PFSK-1 (cell line): Measurements from ENCODE around the gene RCSD1.

Experiments
- FOXP2 ChIP-seq: optimal IDR thresholded peaks from 2 replicates; pipeline ENCODE3; 2011; ENCODE audit warnings: borderline replicate concordance, control low read depth, inconsistent platforms; ENCODE audit not compliant: insufficient read depth; ENCODE audit errors: extremely low read length, extremely low read depth
- POLR2AphosphoS5 ChIP-seq: IDR thresholded peaks from 2 replicates; pipeline ENCODE4 v1.6.1; 2012; ENCODE audit warnings: low read depth, mild to moderate bottlenecking, control low read depth, low read length, moderate library complexity
- SIN3A ChIP-seq: IDR thresholded peaks from 2 replicates; pipeline ENCODE4 v1.6.1; 2012; ENCODE audit warnings: mild to moderate bottlenecking, low read length, moderate library complexity, borderline replicate concordance; ENCODE audit not compliant: insufficient read depth
- TAF1 ChIP-seq: IDR thresholded peaks from 2 replicates; pipeline ENCODE4 v1.6.1; 2012; ENCODE audit warnings: low read length, control low read depth, borderline replicate concordance; ENCODE audit not compliant: insufficient read depth
- TF ChIP-seq, protein P1 (sequence below), 2 experiments: IDR thresholded peaks; 2 replicates each; pipeline versions ENCODE4 v1.6.1 to v1.8.0; 2011 to 2012; ENCODE audit warnings: low read depth in 2 of 2, low read length in 2 of 2, control low read depth in 1 of 2, inconsistent platforms in 1 of 2, mild to moderate bottlenecking in 1 of 2, moderate library complexity in 1 of 2; ENCODE audit not compliant: insufficient read depth in 1 of 2

RCSD1 gene

DNA sequence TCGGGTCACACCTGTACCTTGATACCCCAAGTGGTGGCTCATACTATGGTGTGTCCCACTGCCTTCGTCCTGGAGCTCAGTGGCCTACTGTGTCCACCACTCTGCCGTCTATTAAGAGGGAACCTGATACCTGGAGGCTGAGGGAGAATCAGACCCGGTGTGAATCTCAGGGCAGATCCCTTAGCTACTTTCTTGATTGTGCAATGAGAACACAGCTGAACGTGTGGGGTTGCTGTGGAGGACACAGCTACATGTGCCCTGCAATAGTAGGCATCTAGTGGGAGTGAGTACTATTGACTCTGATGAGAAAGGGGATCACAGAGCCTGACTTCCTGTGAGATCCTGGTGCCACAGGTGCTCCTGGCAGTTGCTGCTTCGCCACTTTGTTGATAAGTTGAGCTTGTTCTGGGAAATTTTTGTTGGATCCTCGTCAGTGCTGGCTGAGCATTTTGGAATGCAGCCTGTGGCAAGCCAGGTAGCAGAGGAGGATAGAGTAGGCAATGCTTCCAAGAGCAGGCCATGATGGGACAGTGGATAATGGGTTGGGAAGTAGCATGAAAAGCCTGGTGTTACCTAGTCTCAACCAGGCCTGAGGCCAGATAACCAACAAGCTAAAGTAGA is 63.5 kb downstream of the RCSD1 start:
- TF ChIP-seq FOXP2: no peak
- TF ChIP-seq SIN3A: no peak
- TF ChIP-seq, protein P1, sequence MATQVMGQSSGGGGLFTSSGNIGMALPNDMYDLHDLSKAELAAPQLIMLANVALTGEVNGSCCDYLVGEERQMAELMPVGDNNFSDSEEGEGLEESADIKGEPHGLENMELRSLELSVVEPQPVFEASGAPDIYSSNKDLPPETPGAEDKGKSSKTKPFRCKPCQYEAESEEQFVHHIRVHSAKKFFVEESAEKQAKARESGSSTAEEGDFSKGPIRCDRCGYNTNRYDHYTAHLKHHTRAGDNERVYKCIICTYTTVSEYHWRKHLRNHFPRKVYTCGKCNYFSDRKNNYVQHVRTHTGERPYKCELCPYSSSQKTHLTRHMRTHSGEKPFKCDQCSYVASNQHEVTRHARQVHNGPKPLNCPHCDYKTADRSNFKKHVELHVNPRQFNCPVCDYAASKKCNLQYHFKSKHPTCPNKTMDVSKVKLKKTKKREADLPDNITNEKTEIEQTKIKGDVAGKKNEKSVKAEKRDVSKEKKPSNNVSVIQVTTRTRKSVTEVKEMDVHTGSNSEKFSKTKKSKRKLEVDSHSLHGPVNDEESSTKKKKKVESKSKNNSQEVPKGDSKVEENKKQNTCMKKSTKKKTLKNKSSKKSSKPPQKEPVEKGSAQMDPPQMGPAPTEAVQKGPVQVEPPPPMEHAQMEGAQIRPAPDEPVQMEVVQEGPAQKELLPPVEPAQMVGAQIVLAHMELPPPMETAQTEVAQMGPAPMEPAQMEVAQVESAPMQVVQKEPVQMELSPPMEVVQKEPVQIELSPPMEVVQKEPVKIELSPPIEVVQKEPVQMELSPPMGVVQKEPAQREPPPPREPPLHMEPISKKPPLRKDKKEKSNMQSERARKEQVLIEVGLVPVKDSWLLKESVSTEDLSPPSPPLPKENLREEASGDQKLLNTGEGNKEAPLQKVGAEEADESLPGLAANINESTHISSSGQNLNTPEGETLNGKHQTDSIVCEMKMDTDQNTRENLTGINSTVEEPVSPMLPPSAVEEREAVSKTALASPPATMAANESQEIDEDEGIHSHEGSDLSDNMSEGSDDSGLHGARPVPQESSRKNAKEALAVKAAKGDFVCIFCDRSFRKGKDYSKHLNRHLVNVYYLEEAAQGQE (IDR thresholded peaks at IDR 0.05; ENCODE audit: insufficient read depth in 1 of 2, low read depth in 2 of 2, low read length in 2 of 2): no peak
- TF ChIP-seq TAF1: no peak
- no peak for TF ChIP-seq POLR2AphosphoS5

DNA sequence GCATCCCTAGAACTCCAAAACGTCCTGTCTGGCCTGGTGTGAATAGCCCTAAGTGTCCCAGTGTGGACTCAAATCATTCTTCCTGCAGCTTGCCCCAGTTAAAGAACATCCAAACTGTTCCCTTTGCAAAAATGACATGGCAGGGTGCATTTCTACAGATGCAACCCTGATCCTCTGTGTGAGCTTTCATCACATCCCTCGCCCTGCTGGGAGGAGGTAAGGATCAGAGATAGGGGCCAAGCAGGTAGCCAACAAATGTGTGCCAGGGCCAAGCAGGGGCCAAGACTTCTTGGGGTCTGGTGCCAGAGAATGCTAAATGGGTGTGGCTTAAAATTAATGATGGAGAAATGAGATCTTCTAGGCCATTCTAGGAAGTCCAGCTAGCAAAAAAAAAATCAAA is 64.7 kb downstream of the RCSD1 start:
- no peak for TF ChIP-seq TAF1

DNA sequence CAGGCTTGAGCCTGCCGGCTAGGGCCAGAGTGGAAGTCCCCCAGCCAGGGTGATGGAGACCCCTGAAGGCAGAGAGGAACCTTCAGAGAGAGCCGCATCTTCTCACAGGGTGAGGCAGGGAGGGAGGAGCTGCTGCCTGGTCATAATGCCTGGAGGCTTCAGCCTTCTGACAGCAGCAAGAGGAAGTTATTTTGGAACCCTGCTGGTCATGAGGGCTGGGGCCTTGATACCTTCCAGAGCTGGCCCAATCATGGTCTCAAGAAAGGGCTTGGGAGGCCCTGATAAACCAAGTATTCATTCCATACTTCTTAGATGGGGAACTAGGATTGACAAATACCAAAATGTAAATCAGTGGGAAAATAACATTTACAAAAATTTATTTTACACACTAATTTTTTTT is 65.1 kb downstream of the RCSD1 start:
- no peak for TF ChIP-seq POLR2AphosphoS5
- no peak for TF ChIP-seq SIN3A
- no peak for TF ChIP-seq TAF1
- TF ChIP-seq, protein P1 (IDR thresholded peaks at IDR 0.05; ENCODE audit: insufficient read depth in 1 of 2, low read depth in 2 of 2, low read length in 2 of 2): no peak
- TF ChIP-seq FOXP2: no peak

DNA sequence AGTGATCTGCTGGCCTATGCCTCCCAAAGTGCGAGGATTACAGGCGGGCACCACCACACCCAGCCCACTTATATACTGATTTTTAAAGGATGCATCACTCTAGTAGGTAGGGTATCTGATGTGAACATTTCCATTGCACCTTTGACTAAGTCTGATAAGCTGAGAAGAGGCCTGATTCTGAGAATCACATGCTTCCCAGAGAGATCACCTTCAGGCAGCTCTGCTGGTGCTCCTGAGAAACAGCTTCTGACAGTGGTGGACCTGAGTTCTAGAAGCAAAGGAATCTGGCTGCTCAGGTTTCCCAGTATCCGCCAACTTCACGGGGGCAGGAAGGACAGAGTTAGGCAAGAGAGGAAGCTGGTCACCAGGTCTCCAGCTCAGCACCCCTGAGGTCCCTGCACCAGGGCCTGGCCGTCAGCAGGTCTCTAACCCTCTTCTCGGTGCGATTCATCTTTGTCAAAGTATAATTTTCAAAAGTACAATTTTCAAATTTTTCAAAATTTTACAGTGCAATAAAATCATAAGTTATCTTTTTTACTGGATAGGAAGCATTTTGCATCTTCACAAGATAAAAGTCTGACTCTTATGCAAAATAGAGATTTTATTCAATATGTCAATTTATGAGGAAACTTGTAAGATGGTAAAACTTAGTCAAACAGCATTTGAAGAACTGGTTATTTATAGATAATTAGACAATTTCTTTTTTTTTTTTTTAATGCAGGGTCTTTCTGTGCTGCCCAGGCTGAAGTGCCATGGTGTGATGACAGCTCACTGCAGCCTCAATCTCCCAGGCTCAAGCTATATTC is 65.9 kb downstream of the RCSD1 start:
- TF ChIP-seq POLR2AphosphoS5: no peak
- no peak for TF ChIP-seq SIN3A
- TF ChIP-seq TAF1: no peak
- TF ChIP-seq, protein P1 (IDR thresholded peaks at IDR 0.05; ENCODE audit: insufficient read depth in 1 of 2, low read depth in 2 of 2, low read length in 2 of 2): no peak

DNA sequence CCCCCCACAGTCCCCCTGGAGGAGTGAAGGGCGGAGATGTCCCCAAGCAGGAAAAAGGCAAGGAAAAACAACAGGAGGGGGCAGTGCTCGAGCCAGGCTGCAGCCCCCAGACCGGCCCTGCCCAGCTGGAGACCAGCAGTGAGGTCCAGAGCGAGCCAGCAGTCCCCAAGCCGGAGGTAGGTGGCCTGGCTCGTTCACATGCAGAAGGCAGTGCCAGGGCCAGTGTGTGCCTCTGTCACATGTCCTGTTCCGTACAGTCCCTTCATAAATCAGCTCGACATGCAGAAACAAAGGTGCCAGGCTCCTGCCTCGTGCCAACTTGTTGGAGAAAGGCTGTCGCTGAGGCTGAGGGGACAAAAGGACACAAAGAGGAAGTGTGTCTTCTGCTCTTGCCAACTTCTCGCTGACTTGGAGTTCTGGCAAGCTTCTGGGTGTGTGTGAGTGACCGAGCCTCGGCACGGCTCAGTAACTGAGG is 67.7 kb downstream of the RCSD1 start:
- TF ChIP-seq TAF1 (no peak), POLR2AphosphoS5 (no peak), SIN3A (no peak), FOXP2 (no peak)
- TF ChIP-seq, protein P1 (IDR thresholded peaks at IDR 0.05; ENCODE audit: insufficient read depth in 1 of 2, low read depth in 2 of 2, low read length in 2 of 2): no peak
